OCI-LY3 (cell line): ENCODE measurements around the gene CNNM1.

Experiments
- H2AFZ ChIP-seq: fragments of 200-600, 300-600 bp; shearing (Covaris generic); 2 replicates; pipeline ENCODE4 v1.6.0; 2014; ENCODE audit warnings: antibody characterized with exemption, low read depth, low read length
- H3K27ac ChIP-seq: fragments of 200-600, 300-600 bp; sonication (generic); 2 replicates; pipeline ENCODE4 v1.5.1; 2014; ENCODE audit warnings: mild to moderate bottlenecking, low read length, moderate library complexity, mixed read lengths
- H3K27me3 ChIP-seq: fragments of 200-600, 300-600 bp; sonication (generic); 2 replicates; pipeline ENCODE4 v1.6.1; 2014; ENCODE audit warnings: low read depth, low read length, mixed read lengths
- H3K36me3 ChIP-seq: fragments of 200-600, 300-600 bp; sonication (generic); replicated peaks from 2 replicates; pipeline ENCODE3; 2014; ENCODE audit warnings: low read depth, low read length, mixed read lengths
- H3K4me1 ChIP-seq: fragments of 300-600, 200-600 bp; sonication (generic); 2 replicates; pipeline ENCODE4 v1.6.1; 2014; ENCODE audit warnings: low read length, mixed read lengths
- H3K4me2 ChIP-seq: fragments of 200-600, 300-600 bp; sonication (generic); 2 replicates; pipeline ENCODE4 v1.6.1; 2014; ENCODE audit warnings: low read length, mixed read lengths
- H3K4me3 ChIP-seq: fragments of 300-600, 200-600 bp; sonication (generic); 2 replicates; pipeline ENCODE4 v1.5.1; 2014; ENCODE audit warnings: antibody characterized with exemption, mild to moderate bottlenecking, low read length, moderate library complexity
- H3K79me2 ChIP-seq: fragments of 300-600, 200-600 bp; shearing (Covaris generic); 2 replicates; pipeline ENCODE4 v1.6.1; 2014; ENCODE audit warnings: mild to moderate bottlenecking, low read length, mixed read lengths
- H3K9ac ChIP-seq: fragments of 300-600, 200-600 bp; shearing (Covaris generic); 2 replicates; pipeline ENCODE4 v1.6.0; 2014; ENCODE audit warnings: mild to moderate bottlenecking, low read length, moderate library complexity
- H3K9me3 ChIP-seq: fragments of 200-600, 300-600 bp; shearing (Covaris generic); 2 replicates; pipeline ENCODE4 v1.6.1; 2014; ENCODE audit warnings: low read length, mixed read lengths; ENCODE audit not compliant: insufficient read depth
- H4K20me1 ChIP-seq: fragments of 200-600, 300-600 bp; sonication (generic); 2 replicates; pipeline ENCODE4 v1.6.1; 2016; ENCODE audit warnings: low read length, mixed read lengths; ENCODE audit not compliant: insufficient read depth
- CTCF ChIP-seq: fragments of 200-600, 300-600 bp; sonication (generic); IDR thresholded peaks from 2 replicates; pipeline ENCODE4 v1.5.1; 2014; ENCODE audit warnings: antibody characterized with exemption, low read length, low read depth
- EZH2phosphoT487 ChIP-seq: fragments of 200-600 bp; shearing (Covaris generic); IDR thresholded peaks from 2 replicates; pipeline ENCODE4 v1.6.1; 2018; ENCODE audit warnings: antibody characterized with exemption, mixed run types, low read depth

The CNNM1 gene

GRCh38 chr10:99290306-99290705 lies 38.9 kb upstream of the CNNM1 start:
- Histone ChIP-seq H4K20me1 (no peaks in the 10 kb centered on the region), H3K36me3 (no peaks in the 10 kb centered on the region), H3K79me2 (no peaks in the 10 kb centered on the region), H3K27ac (no peak overlapping the region), H3K9ac (no peak overlapping the region), H3K4me1 (peaks cover 10% of the 10 kb centered on the region), H3K4me2 (no peak overlapping the region), H2AFZ (no peak overlapping the region), H3K9me3 (no peaks in the 10 kb centered on the region), H3K27me3 (no peaks in the 10 kb centered on the region), H3K4me3 (no peak overlapping the region)
- TF ChIP-seq CTCF (no peak), EZH2phosphoT487 (no peak)

- Histone ChIP-seq H3K79me2 (no peaks in the 10 kb centered on the region), H3K27ac (no peak overlapping the region), H3K4me3 (no peak overlapping the region), H3K4me1 (peaks cover 10% of the 10 kb centered on the region), H4K20me1 (no peaks in the 10 kb centered on the region), H3K27me3 (no peaks in the 10 kb centered on the region), H3K4me2 (no peak overlapping the region), H3K9me3 (no peaks in the 10 kb centered on the region), H3K36me3 (no peaks in the 10 kb centered on the region), H3K9ac (no peak overlapping the region), H2AFZ (no peak overlapping the region)
- TF ChIP-seq EZH2phosphoT487 (no peak), CTCF (no peak)
These were observed 37.0 kb upstream of the CNNM1 start for GRCh38 chr10:99292159-99292558.

- no peak for TF ChIP-seq EZH2phosphoT487
- no peak overlapping the region for H2AFZ ChIP-seq
- no peaks in the 10 kb centered on the region for H3K79me2 ChIP-seq
These were observed 32.6 kb upstream of the CNNM1 start for GRCh38 chr10:99296605-99297004.

GRCh38 chr10:99297033-99297432 lies 32.1 kb upstream of the CNNM1 start:
- TF ChIP-seq EZH2phosphoT487, result no peak
- TF ChIP-seq CTCF, result no peak

More at GRCh38 chr10:99296605-99297004, 32.6 kb upstream of the CNNM1 start:
- Histone ChIP-seq H4K20me1 (no peaks in the 10 kb centered on the region), H3K4me2 (no peak overlapping the region), H3K9me3 (no peaks in the 10 kb centered on the region), H3K27ac (no peak overlapping the region), H3K27me3 (no peaks in the 10 kb centered on the region), H3K4me1 (no peaks in the 10 kb centered on the region), H3K9ac (no peak overlapping the region), H3K36me3 (no peaks in the 10 kb centered on the region), H3K4me3 (no peak overlapping the region)

More at GRCh38 chr10:99297033-99297432, 32.1 kb upstream of the CNNM1 start:
- H4K20me1 ChIP-seq, result no peaks in the 10 kb centered on the region
- no peak overlapping the region for H3K4me2 ChIP-seq
- no peak overlapping the region for H3K4me3 ChIP-seq
- no peaks in the 10 kb centered on the region for H3K36me3 ChIP-seq
- no peaks in the 10 kb centered on the region for H3K4me1 ChIP-seq
- H2AFZ ChIP-seq, result no peak overlapping the region
- no peak overlapping the region for H3K9ac ChIP-seq
- no peaks in the 10 kb centered on the region for H3K79me2 ChIP-seq
- no peak overlapping the region for H3K27ac ChIP-seq
- H3K27me3 ChIP-seq, result no peaks in the 10 kb centered on the region
- H3K9me3 ChIP-seq, result no peaks in the 10 kb centered on the region
